ENCODE results near the gene RFT1. TPM values are rescaled to one million over a fixed set of nuclear protein-coding genes. Genes with fewer than 3 reads are reported as not detected.

RFT1 gene
- total RNA-seq, 1 experiment from 2014 or later = 26.3 TPM

DNA sequence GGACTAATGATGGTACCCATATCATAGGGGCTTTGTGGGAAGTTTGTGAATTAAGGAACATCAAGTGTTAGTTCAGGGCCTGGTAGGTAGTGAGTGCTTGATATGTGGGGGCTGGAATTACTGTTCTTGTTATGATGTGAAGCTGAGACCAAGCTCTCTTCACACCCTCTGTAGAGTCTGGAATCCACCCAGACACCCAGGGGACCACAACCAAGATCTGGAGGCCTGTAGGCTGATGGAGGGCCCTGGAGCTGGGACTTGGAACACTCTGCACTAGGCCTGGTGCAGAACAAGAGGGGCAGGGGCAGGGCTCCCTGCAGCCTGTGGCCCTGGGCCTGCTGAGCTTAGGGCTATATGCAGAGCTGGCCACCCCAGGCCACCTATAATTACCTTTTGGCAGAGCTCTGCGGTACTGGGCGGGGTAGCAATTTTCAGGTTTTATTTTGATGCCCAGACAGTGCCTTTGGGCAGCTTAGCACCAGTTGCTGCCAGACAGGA lies 17.7 kb upstream of the RFT1 start (continued):
- TF ChIP-seq, protein P1, sequence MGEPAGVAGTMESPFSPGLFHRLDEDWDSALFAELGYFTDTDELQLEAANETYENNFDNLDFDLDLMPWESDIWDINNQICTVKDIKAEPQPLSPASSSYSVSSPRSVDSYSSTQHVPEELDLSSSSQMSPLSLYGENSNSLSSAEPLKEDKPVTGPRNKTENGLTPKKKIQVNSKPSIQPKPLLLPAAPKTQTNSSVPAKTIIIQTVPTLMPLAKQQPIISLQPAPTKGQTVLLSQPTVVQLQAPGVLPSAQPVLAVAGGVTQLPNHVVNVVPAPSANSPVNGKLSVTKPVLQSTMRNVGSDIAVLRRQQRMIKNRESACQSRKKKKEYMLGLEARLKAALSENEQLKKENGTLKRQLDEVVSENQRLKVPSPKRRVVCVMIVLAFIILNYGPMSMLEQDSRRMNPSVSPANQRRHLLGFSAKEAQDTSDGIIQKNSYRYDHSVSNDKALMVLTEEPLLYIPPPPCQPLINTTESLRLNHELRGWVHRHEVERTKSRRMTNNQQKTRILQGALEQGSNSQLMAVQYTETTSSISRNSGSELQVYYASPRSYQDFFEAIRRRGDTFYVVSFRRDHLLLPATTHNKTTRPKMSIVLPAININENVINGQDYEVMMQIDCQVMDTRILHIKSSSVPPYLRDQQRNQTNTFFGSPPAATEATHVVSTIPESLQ (CRISPR knock-in tag; IDR thresholded peaks at IDR 0.05) = no peak
- TF ChIP-seq ZNF423 (CRISPR knock-in tag; IDR thresholded peaks at IDR 0.05) = no peak
- no peak for TF ChIP-seq ZBTB21 (CRISPR knock-in tag; IDR thresholded peaks at IDR 0.05; ENCODE audit: borderline replicate concordance)
- no peak for TF ChIP-seq SMAD3 (CRISPR knock-in tag; IDR thresholded peaks at IDR 0.05; ENCODE audit: borderline replicate concordance)
- TF ChIP-seq ZNF121 (CRISPR knock-in tag; IDR thresholded peaks at IDR 0.05) = no peak
- TF ChIP-seq, protein P2, sequence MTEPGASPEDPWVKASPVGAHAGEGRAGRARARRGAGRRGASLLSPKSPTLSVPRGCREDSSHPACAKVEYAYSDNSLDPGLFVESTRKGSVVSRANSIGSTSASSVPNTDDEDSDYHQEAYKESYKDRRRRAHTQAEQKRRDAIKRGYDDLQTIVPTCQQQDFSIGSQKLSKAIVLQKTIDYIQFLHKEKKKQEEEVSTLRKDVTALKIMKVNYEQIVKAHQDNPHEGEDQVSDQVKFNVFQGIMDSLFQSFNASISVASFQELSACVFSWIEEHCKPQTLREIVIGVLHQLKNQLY (CRISPR knock-in tag; IDR thresholded peaks at IDR 0.05) = no peak
- no peak for TF ChIP-seq IRF2 (CRISPR knock-in tag; IDR thresholded peaks at IDR 0.05; ENCODE audit: borderline replicate concordance, low read depth)
- no peak for TF ChIP-seq KAT7 (CRISPR knock-in tag; IDR thresholded peaks at IDR 0.05; ENCODE audit: borderline replicate concordance)
- no peak for TF ChIP-seq ZNF396 (CRISPR knock-in tag; IDR thresholded peaks at IDR 0.05; ENCODE audit: borderline replicate concordance)

DNA sequence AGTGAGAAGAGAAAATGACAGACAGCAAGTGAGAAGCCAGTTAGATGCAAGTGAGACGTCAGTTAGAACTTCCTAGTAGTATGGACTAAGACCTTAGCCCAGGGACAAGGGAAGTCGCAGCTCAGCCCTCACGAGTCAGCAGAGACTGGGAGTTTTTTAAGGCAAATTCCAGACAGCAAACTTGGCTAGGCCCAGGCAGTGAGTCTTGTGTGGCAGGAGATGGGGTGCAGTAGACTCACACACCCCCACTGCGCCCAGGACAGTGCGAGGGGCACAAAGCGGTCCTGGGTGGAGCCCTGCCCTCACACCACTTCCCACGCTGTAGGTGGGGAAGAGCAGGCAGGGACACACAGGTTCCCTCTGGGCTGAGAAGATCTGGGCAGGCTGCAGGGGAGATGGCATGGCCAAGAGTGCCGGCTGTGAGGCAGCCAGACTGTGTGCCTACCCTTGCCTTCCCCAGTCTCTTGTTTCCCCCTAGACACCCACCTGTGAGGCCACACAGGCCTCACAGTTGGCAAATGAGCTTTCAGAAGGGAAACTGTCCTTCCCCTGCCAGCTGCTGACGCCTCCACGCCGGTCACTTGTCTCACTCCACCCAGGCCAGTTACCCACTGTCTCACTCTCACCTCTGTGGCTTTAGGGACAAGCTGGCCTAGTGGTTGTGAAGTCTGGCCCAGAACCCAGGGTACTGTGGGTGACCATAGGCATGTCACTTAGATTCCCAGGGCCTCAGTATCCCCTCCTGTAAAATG lies 17.1 kb upstream of the RFT1 start:
- ChIA-PET POLR2A (interaction anchor here (0.7 kb wide), 1 partner anchor 49 kb away, joined by 3 read pairs; no protein-coding TSS in a partner anchor), CTCF (interaction anchor here (1.1 to 3.5 kb wide), 3 partner anchors 13 to 37 kb away, joined by 3 to 9 read pairs (median 3); partner anchors contain the start of gene PRKCD)
- no peak overlapping the region for H3K4me3 Mint-ChIP-seq
- H3K27me3 Mint-ChIP-seq (ENCODE audit: low read depth) = no peaks in the 10 kb centered on the region
- no peaks in the 10 kb centered on the region for H3K36me3 Mint-ChIP-seq
- peaks cover 2% of the 10 kb centered on the region; the same call in 1 of the 2 replicates for H3K4me1 Mint-ChIP-seq
- no peaks in the 10 kb centered on the region for H3K9me3 Mint-ChIP-seq
- ATAC-seq (no peak), DNase-seq (ENCODE audit: low spot score) (no peak)
- no peak overlapping the region for H3K27ac Mint-ChIP-seq
- TF ChIP-seq SMAD3 (CRISPR knock-in tag; IDR thresholded peaks at IDR 0.05; ENCODE audit: borderline replicate concordance) (no peak), MYBL2 (CRISPR knock-in tag; IDR thresholded peaks at IDR 0.05) (no peak), NR2C2 (CRISPR knock-in tag; IDR thresholded peaks at IDR 0.05) (no peak), ZNF138 (CRISPR knock-in tag; conservative IDR thresholded peaks at IDR 0.05) (no peak), NFYB (CRISPR knock-in tag; conservative IDR thresholded peaks at IDR 0.05; ENCODE audit: low read depth) (no peak), ZNF317 (CRISPR knock-in tag; IDR thresholded peaks at IDR 0.05; ENCODE audit: borderline replicate concordance, low read depth) (no peak), MXD4 (CRISPR knock-in tag; IDR thresholded peaks at IDR 0.05; ENCODE audit: borderline replicate concordance) (no peak), FOXP1 (CRISPR knock-in tag; IDR thresholded peaks at IDR 0.05; ENCODE audit: borderline replicate concordance) (no peak), TP53 (CRISPR knock-in tag; IDR thresholded peaks at IDR 0.05) (no peak), JAZF1 (CRISPR knock-in tag; IDR thresholded peaks at IDR 0.05) (no peak), SMAD4 (CRISPR knock-in tag; IDR thresholded peaks at IDR 0.05) (no peak), ZNF423 (CRISPR knock-in tag; IDR thresholded peaks at IDR 0.05) (no peak), CREB1 (CRISPR knock-in tag; IDR thresholded peaks at IDR 0.05) (no peak), CTCF (IDR thresholded peaks at IDR 0.05) (no peak)
- TF ChIP-seq, protein P3, sequence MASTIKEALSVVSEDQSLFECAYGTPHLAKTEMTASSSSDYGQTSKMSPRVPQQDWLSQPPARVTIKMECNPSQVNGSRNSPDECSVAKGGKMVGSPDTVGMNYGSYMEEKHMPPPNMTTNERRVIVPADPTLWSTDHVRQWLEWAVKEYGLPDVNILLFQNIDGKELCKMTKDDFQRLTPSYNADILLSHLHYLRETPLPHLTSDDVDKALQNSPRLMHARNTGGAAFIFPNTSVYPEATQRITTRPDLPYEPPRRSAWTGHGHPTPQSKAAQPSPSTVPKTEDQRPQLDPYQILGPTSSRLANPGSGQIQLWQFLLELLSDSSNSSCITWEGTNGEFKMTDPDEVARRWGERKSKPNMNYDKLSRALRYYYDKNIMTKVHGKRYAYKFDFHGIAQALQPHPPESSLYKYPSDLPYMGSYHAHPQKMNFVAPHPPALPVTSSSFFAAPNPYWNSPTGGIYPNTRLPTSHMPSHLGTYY (CRISPR knock-in tag; IDR thresholded peaks at IDR 0.05) = no peak
- TF ChIP-seq, protein P4, sequence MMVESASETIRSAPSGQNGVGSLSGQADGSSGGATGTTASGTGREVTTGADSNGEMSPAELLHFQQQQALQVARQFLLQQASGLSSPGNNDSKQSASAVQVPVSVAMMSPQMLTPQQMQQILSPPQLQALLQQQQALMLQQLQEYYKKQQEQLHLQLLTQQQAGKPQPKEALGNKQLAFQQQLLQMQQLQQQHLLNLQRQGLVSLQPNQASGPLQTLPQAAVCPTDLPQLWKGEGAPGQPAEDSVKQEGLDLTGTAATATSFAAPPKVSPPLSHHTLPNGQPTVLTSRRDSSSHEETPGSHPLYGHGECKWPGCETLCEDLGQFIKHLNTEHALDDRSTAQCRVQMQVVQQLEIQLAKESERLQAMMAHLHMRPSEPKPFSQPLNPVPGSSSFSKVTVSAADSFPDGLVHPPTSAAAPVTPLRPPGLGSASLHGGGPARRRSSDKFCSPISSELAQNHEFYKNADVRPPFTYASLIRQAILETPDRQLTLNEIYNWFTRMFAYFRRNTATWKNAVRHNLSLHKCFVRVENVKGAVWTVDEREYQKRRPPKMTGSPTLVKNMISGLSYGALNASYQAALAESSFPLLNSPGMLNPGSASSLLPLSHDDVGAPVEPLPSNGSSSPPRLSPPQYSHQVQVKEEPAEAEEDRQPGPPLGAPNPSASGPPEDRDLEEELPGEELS (CRISPR knock-in tag; IDR thresholded peaks at IDR 0.05) = no peak

Data from WTC11 (cell line).